GM19043 (cell line): ENCODE data around the gene SCN2B.

Source experiments
- ATAC-seq: cut with Tn5 transposase; IDR thresholded peaks from one replicate; pipeline ENCODE4 v1.9.1; 2021; ENCODE audit warnings: low read depth; ENCODE audit not compliant: unreplicated experiment

Gene SCN2B

GRCh38 chr11:118175031-118175992, 1.1 kb downstream of the SCN2B start:
- no peak for ATAC-seq

- ATAC-seq, result no peak
These were observed 2.4 kb downstream of the SCN2B start for GRCh38 chr11:118174006-118174567.

GRCh38 chr11:118172356-118172755, 4.1 kb downstream of the SCN2B start:
- ATAC-seq, result no peak

GRCh38 chr11:118171269-118172062, 5.0 kb downstream of the SCN2B start:
- no peak for ATAC-seq

- no peak for ATAC-seq
These were observed 5.6 kb downstream of the SCN2B start for GRCh38 chr11:118170882-118171268.

GRCh38 chr11:118170231-118170630, 6.2 kb downstream of the SCN2B start:
- ATAC-seq, result no peak

GRCh38 chr11:118169300-118170140, 6.9 kb downstream of the SCN2B start:
- no peak for ATAC-seq

GRCh38 chr11:118168751-118169150, 7.7 kb downstream of the SCN2B start:
- ATAC-seq, result no peak

- no peak for ATAC-seq
These were observed 8.1 kb downstream of the SCN2B start for GRCh38 chr11:118168316-118168715.

GRCh38 chr11:118167906-118168305, 8.5 kb downstream of the SCN2B start:
- no peak for ATAC-seq

- ATAC-seq, result no peak
These were observed 9.2 kb downstream of the SCN2B start for GRCh38 chr11:118167253-118167652.

- no peak for ATAC-seq
These were observed 9.8 kb downstream of the SCN2B start for GRCh38 chr11:118166641-118167040.

- ATAC-seq, result no peak
These were observed 11.6 kb downstream of the SCN2B start for GRCh38 chr11:118164885-118165284.

GRCh38 chr11:118163494-118163893, 12.9 kb downstream of the SCN2B start:
- ATAC-seq, result no peak

- ATAC-seq, result no peak
These were observed 13.6 kb downstream of the SCN2B start for GRCh38 chr11:118162846-118163245.

- no peak for ATAC-seq
These were observed 14.7 kb downstream of the SCN2B start for GRCh38 chr11:118161786-118162185.

GRCh38 chr11:118157186-118157895, 19.1 kb downstream of the SCN2B start:
- no peak for ATAC-seq

GRCh38 chr11:118156531-118157185, 19.8 kb downstream of the SCN2B start:
- no peak for ATAC-seq
